NB4 (cell line): ENCODE results near the gene TMEM82.

Experiments used
- CTCF ChIP-seq: IDR thresholded peaks from one replicate; pipeline ENCODE4 v1.5.1; 2012; ENCODE audit warnings: low read depth, low read length
- POLR2A ChIP-seq: IDR thresholded peaks from 2 replicates; pipeline ENCODE4 v1.6.1; 2011; ENCODE audit warnings: mild to moderate bottlenecking; ENCODE audit not compliant: insufficient read length; ENCODE audit errors: extremely low read depth

GRCh38 chr1:15706751-15707150 lies 35.5 kb upstream of the TMEM82 start:
- TF ChIP-seq CTCF: no peak
- TF ChIP-seq POLR2A: no peak
